GM21360 (cell line): ENCODE results near the gene TENT5C.

Experiments used
- ATAC-seq: cut with Tn5 transposase; IDR thresholded peaks from one replicate; pipeline ENCODE4 v1.9.1; 2021; ENCODE audit warnings: mild to moderate bottlenecking, moderate library complexity; ENCODE audit not compliant: unreplicated experiment

The TENT5C gene

GRCh38 chr1:117611894-117612483, 6.1 kb downstream of the TENT5C start:
- ATAC-seq: no peak

DNA sequence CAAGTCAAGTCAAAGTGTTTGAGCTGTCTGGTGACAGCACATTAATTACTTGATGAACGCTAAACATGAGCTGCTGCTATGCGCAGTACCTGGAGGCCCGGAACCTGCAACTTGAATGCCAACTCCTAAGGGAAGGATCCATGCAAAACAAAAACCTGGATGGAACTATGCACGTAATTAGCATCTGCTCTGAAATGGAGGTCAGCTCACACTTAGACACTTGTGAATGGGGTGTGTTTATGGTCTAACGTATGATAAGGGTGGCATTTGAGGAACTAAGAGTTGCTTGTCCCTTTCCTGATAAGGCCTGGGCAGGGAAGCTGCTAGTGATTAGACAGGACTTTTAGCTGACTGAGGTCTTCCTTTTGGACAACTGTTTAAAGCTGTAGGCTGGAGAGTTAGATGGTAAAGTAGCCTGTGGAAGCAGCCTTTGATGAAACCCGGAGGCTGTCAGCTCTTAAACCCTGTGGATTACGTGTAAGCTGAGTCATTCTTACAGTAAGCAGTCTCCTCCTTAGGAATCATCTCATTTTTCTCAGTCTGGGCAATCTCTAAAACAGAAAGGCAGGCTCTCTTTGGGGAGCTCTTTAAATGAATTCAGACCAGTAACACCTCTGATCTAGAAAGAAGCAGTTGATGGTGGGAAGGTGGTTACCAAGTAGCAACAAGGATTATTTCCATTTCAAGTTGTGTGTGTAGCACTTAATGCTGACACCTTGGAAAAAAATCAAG, 6.8 kb downstream of the TENT5C start:
- ATAC-seq: no peak

- no peak for ATAC-seq
These were observed 7.6 kb downstream of the TENT5C start for GRCh38 chr1:117613249-117613968.

- ATAC-seq: no peak
These were observed 8.3 kb downstream of the TENT5C start for GRCh38 chr1:117613969-117614729.

DNA sequence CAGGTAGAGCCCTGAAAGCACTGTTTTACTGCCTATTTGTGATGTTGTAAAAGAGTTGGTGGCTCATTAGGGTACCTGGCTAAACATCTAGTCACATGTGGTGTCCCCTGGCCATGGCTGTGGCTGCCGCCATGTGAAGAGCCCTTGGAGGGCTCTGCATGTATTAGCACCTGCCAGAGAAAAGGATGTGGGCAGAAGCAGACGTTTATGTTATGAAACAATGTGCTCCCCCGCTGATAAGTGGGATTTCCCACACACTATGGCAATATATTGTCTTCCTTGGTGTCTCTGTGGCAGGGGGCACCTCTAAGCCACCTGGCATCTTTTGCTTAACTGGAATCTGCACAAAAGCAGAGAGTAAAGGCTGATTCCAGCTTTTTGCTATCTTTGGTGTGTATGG, 9.6 kb downstream of the TENT5C start:
- ATAC-seq: no peak

DNA sequence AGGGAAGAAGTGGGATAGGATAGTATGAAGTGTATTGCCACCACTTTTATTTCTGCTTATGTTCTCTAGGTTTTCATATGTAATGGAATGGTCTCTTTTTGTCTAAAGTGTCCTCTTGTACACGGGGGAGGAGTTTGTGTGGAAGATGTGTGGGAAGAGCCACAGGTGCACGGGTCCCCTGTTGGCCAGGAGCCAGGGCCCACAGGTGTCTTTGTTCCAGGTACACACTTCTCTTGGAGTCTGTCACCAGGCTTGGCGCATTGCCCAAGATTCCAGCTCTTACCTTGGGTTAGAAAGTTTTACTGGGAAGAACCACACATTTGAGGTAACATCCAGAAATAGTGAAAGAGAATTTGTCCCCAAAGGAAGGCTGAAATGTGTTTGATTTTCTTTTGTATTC, 10.5 kb downstream of the TENT5C start:
- ATAC-seq: no peak

DNA sequence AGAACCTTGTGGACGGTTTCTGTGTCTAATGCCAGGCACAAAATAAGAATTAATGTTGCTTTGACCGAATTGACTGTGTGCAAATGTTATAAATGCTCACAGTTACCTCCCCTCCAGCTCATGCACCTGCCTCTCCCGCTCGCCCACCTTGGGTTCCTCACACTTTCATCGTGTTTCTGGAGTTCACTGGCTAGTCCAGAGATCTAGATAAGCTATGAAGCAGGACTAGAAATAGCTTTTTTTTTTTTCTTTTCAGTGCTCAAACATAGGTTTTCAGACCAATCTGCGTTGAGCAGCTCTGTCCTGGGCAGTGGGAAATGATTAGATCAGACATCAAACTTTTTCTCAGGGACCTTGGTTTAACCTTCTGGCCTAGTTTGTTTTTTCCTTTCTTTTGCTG, 11.1 kb downstream of the TENT5C start:
- ATAC-seq: no peak

DNA sequence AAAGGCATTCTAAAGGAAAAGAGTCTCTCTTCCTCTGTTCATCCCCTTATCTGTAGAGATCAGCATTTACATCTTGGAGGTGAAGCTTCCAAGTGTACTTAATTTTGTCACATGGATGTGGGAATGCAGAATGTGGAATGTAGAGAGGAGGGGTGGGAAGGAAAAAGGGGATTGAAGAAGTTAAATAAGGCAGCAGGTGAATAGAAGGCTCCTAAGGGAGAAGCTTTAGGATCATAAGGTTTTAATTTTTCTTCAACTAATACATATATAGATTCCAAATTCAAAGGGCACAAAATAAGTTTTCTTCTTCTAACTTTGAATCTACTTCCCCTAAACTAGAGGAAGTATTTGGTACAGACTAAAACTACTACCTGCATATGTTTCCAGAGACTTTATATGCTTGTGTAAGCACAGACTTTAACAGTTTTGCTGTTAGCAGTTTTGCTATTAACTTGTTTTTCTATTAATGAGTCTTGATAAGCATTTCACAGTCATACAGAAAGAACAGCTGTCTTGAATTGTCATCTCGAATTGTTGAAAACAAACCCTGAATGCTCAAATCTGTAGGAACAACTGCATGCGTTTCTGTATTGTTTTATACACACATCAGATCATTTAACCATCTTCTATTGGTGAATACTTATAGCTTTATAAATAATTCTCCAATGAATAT, 12.7 kb downstream of the TENT5C start:
- ATAC-seq: no peak

- ATAC-seq: no peak
These were observed 14.6 kb downstream of the TENT5C start for GRCh38 chr1:117620440-117620839.

DNA sequence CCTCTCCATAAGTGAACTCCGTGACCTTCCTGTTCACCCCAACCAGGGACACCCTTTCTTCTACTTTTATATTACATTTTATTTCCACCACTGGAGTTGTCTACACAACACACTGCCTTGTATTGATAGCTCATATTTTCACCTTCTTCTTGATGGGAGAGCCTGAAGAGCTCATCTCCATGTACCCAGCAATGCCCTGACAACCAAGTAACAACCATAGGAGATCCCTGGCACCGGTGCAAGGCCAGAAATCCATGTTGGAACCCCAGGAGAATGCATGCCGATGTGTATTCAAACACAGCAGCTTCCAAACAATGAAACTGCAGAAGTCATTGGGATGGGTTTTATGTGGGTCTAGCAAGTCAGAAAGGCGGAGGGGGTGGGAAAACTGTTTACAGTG, 15.5 kb downstream of the TENT5C start:
- no peak for ATAC-seq

- no peak for ATAC-seq
These were observed 16.9 kb downstream of the TENT5C start for GRCh38 chr1:117622726-117623125.

- no peak for ATAC-seq
These were observed 17.3 kb downstream of the TENT5C start for GRCh38 chr1:117623141-117623540.

- ATAC-seq: no peak
These were observed 17.9 kb downstream of the TENT5C start for GRCh38 chr1:117623698-117624097.

DNA sequence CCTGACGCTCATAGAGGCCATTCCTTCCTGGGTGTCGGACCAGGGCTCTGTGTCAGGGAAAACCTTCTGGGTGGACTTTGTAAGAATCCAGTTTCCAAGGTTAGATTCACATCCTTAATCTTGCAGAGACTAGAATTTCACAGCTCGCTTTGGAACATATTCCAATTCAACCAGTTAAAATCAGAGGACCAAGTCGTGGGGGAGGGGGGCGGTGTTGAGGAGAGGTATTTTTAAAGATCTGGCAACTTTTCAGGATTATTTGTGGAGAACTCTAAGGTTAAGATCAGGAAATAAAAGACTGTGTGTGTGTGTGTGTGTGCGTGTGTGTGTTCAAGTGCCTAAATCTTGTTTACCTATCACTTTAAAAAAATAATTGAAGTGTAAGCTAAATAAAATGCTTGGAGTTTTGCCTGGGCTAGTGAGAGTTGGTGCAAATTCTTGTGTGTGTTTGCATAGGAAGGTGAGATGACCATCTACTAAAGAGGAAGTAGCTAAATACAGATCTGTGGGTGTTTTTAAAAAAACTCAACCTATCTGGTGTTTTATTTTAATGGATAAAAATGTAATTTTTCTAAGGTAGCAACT, 21.8 kb downstream of the TENT5C start:
- ATAC-seq: no peak

DNA sequence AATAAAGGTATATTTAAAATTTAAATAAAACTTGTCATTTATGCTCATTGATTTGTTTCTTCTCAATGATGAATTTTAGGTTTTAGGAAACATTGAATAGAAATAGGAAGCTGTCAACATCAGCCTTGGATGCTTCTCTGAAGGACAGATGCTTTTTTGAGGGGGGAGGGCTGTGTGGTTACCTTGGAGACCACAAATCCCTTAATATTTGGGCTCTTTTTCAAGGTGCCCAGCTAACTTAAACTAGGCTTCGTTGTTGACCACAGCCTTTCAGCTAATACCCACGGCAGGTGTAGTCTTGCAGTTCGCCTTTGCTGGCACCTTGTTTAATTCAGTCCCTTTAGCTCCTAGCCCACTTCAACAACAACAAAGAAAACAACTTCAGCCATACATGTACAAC, 22.5 kb downstream of the TENT5C start:
- no peak for ATAC-seq

GRCh38 chr1:117629625-117630422, 24.0 kb downstream of the TENT5C start:
- no peak for ATAC-seq

DNA sequence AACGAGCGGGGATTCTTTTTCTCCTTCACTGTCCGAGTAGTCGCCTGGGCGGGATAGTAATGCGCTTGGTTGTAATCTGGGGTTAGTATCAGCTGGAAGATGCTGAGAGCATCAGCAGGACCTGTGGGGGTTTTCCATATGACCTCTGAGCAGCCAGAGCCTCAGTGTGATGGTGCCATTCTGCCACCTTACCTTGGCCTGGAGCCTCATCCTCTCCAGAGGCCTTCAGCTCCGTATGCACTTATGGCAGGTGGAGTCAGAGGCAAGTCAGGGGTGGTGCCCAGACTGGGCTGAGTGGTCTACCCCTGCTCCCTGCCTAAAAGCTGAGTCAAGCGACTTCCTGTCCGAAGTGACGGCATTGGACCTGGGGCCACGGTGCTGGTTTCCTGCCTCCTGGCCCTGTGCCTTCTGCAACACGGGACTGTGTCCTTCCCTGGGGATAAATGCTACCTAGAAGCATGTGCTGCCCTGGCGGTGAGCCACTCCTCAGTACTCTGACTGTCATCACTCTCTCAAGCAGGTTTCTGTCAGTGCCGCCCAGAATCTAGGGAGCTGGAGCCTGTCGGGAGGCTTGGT, 24.7 kb downstream of the TENT5C start:
- no peak for ATAC-seq

DNA sequence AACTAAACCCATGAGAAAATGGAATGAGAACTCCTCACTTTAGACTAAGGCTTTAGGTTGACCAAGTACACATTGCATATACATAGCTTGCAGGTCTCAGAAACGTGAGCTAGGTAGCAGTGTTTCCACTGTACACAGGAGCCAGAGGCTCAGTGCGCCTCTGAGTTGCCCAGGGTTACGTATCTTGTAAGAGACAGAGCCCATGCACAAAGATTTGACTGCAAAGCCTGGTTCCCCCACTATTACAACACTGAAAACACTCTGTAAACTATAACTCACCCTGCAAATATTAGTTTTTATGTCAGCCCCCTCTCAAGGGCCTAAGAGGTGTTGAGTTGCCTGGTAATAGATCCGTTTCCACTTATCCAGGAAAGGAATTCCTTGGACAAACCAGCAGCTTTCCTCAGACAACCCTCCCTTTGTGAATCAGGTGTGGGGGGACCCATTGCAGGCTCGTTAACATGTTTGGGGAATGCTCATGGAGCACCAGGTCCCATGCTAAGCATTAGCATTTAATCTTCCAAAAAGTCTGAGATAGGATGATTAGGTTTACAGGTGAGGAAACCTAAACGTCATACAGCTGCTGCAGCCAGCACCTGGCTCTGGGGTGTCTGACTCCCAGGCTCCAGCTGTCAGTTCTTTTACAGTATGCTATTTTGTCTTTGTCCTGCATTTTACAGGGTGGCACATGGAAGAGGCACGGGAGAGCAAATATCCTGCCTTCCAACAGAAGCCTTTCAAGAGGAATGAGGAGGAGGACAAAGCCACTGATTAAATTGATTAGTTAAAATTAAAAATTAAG, 25.7 kb downstream of the TENT5C start:
- no peak for ATAC-seq
